Nephron progenitor cell (in vitro differentiated cells): ENCODE results near the gene RSPO3.

Experiments used
- DNase-seq: peaks from one replicate; pipeline ENCODE4 v3.0.0; 2021
- H3K27ac Mint-ChIP-seq: 2 replicates; pipeline ENCODE4 v1.8.0; 2021; ENCODE audit warnings: mild to moderate bottlenecking, moderate library complexity, mixed read lengths
- H3K27me3 Mint-ChIP-seq: 2 replicates; pipeline ENCODE4 v1.8.0; 2021; ENCODE audit warnings: mild to moderate bottlenecking, low read depth, mixed read lengths; ENCODE audit not compliant: poor library complexity
- H3K36me3 Mint-ChIP-seq: 2 replicates; pipeline ENCODE4 v1.8.0; 2021; ENCODE audit warnings: low read depth, mixed read lengths
- H3K4me1 Mint-ChIP-seq: 2 replicates; pipeline ENCODE4 v1.8.0; 2021; ENCODE audit warnings: mixed read lengths
- H3K4me3 Mint-ChIP-seq: 2 replicates; pipeline ENCODE4 v1.8.0; 2021; ENCODE audit warnings: mild to moderate bottlenecking, moderate library complexity, mixed read lengths
- H3K9me3 Mint-ChIP-seq: 2 replicates; pipeline ENCODE4 v1.8.0; 2021; ENCODE audit warnings: mild to moderate bottlenecking, moderate library complexity, mixed read lengths
- CTCF ChIP-seq: fragments of 200-600 bp; sonication (generic); IDR thresholded peaks from 2 replicates; pipeline ENCODE4 v1.5.0; 2021; ENCODE audit warnings: antibody characterized with exemption

RSPO3 gene, protein sequence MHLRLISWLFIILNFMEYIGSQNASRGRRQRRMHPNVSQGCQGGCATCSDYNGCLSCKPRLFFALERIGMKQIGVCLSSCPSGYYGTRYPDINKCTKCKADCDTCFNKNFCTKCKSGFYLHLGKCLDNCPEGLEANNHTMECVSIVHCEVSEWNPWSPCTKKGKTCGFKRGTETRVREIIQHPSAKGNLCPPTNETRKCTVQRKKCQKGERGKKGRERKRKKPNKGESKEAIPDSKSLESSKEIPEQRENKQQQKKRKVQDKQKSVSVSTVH

DNA sequence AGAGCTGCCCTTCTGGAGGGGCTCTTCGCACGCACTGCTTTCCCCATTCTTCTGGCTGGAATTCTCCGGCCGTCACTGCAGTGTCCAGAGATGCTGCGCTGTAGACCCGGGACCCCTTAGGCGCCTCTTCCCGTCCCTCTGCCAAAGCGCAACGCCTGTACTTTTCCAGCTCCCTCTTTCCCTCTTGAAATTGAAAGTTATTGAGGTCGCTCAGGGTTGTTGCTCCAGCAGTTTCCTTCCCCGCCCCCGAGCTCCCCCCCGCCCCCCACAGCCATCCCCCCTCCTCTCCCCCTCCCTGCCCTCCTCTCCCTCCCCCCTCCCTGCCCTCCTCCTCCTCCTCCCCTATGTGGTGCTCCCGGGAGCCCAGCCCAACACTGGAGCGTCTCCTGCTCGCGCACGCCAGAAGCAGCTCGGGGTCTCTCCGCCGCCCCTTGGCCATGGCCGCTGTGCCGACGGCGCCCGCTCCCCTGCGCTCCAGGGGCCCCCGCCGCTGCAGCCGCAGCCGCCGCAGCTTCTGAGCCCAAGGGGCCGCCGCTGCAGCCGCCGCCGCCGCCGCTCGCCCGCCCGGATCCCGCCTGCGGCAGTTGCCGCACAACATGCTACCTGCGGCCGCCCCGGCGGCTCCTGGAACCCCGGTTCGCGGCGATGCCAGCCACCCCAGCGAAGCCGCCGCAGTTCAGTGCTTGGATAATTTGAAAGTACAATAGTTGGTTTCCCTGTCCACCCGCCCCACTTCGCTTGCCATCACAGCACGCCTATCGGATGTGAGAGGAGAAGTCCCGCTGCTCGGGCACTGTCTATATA lies at the start of gene RSPO3:
Gene RSPO3 (plus strand): TSS at position 374 of the 804 bp plus-strand sequence. CDS start 522 bp downstream, outside the sequence.
- peak within 1 kb of the TSS; percentile 96 for H3K4me3 Mint-ChIP-seq
- peaks cover 9% of the 10 kb centered on the region for H3K27me3 Mint-ChIP-seq
- H3K9me3 Mint-ChIP-seq = no peaks in the 10 kb centered on the region
- TF ChIP-seq CTCF = no peak
- peaks cover 61% of the 10 kb centered on the region for H3K4me1 Mint-ChIP-seq
- no peaks in the 10 kb centered on the region for H3K36me3 Mint-ChIP-seq
- DNase-seq = peak; percentile 75
- H3K27ac Mint-ChIP-seq = peak within 1 kb of the TSS; percentile 97

- DNase-seq = no peak
- H3K27me3 Mint-ChIP-seq = no peaks in the 10 kb centered on the region
- peak; percentile 55 for TF ChIP-seq CTCF
These were observed 48.7 kb upstream of the RSPO3 start for GRCh38 chr6:127069659-127070279.

DNA sequence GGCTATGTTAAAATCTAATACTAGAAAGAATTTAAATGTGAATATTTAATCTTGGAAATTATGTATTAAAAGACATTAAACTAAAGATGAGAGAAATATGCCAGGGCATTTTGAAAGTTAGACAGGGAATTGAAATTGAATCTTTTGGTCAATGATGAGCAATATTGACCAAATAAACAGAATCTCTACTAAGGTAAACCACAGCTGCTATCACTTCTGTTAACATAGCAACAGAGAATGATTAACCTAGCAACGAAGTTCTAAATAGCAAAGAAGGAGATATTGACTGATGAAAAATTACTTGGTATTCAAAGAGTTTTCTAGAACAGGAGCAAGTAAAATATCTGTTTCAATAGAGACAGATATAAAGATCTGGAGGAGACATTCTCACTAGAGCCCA lies 45.2 kb upstream of the RSPO3 start:
- Mint-ChIP-seq H3K36me3 (peaks cover 4% of the 10 kb centered on the region), H3K9me3 (no peaks in the 10 kb centered on the region), H3K27me3 (no peaks in the 10 kb centered on the region), H3K27ac (no peak overlapping the region), H3K4me3 (no peak overlapping the region), H3K4me1 (peaks cover 14% of the 10 kb centered on the region)
- no peak for TF ChIP-seq CTCF
- no peak for DNase-seq

More at GRCh38 chr6:127069659-127070279, 48.7 kb upstream of the RSPO3 start:
- H3K36me3 Mint-ChIP-seq = peaks cover 23% of the 10 kb centered on the region
- H3K4me3 Mint-ChIP-seq = no peak overlapping the region
- H3K27ac Mint-ChIP-seq = no peak overlapping the region
- H3K9me3 Mint-ChIP-seq = peaks cover 11% of the 10 kb centered on the region
- peaks cover 5% of the 10 kb centered on the region for H3K4me1 Mint-ChIP-seq

DNA sequence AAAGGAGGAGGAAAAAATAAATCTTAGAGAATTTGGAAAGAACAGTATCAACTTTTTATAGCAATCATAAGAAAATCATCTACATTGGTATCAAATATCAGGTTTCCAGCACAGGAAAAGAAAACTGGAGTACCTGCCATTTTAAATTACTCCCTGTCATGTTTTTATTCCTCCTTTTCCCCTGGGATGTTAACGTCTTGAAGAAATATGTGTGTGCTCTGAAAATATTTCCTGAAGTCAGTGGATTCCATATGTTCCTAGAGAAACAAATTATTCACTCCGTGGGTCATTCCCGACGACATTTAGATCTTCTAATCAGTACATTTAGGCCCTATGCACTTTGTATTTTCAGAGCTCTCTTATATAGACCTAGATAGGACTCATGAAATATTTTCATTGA lies 42.0 kb upstream of the RSPO3 start:
- no peaks in the 10 kb centered on the region for H3K27me3 Mint-ChIP-seq
- H3K4me3 Mint-ChIP-seq = no peak overlapping the region

GRCh38 chr6:127077886-127078285 lies 40.6 kb upstream of the RSPO3 start:
- Mint-ChIP-seq H3K27me3 (no peaks in the 10 kb centered on the region), H3K4me3 (no peak overlapping the region), H3K27ac (no peak overlapping the region), H3K9me3 (peaks cover 6% of the 10 kb centered on the region), H3K36me3 (no peaks in the 10 kb centered on the region), H3K4me1 (peaks cover 10% of the 10 kb centered on the region)
- no peak for DNase-seq
- no peak for TF ChIP-seq CTCF

More for the DNA sequence above, 42.0 kb upstream of the RSPO3 start:
- DNase-seq = no peak
- H3K36me3 Mint-ChIP-seq = no peaks in the 10 kb centered on the region
- peaks cover 6% of the 10 kb centered on the region for H3K9me3 Mint-ChIP-seq
- H3K4me1 Mint-ChIP-seq = peaks cover 14% of the 10 kb centered on the region
- no peak for TF ChIP-seq CTCF
- H3K27ac Mint-ChIP-seq = peak overlapping the region; percentile 18
